ENCODE data around the gene RNU6-1.

The RNU6-1 gene

DNA sequence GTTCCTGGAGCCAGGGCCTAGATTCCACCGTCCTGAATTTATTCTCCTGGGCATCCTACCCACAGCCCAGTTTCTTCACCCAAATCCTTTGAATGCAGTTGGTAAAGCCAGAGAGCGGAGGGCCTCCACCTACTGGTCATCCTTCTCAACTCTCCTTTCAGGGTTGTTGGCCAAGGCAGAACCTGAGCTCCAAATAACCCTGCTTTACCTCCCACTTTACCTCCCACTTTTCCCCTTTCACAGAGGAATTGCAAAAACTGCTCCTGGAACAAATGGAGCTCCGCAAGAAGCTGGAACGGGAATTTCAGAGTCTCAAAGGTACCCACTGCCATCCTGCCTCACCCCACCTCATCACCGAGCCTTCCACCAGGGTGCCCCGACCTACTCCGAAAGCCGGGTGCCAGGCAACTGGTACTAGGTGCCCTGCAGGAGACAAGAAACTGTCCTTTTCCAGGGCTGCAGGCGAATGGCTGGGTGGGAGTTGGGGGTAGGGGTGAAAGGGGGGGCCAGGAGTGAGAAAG is 7.8 kb downstream of the RNU6-1 start:
- H3K4me1 Mint-ChIP-seq = peaks cover 46% of the 10 kb centered on the region
- no peaks in the 10 kb centered on the region for H3K36me3 Mint-ChIP-seq (ENCODE audit: low read depth)
- H3K4me3 Mint-ChIP-seq = peak overlapping the region; percentile 32 to 57 (median 32)
- peaks cover 91% of the 10 kb centered on the region for H3K27me3 Mint-ChIP-seq (ENCODE audit: low read depth)
- no peak overlapping the region for H3K27ac Mint-ChIP-seq
- H3K9me3 Mint-ChIP-seq = no peaks in the 10 kb centered on the region
- TF ChIP-seq, protein P1, sequence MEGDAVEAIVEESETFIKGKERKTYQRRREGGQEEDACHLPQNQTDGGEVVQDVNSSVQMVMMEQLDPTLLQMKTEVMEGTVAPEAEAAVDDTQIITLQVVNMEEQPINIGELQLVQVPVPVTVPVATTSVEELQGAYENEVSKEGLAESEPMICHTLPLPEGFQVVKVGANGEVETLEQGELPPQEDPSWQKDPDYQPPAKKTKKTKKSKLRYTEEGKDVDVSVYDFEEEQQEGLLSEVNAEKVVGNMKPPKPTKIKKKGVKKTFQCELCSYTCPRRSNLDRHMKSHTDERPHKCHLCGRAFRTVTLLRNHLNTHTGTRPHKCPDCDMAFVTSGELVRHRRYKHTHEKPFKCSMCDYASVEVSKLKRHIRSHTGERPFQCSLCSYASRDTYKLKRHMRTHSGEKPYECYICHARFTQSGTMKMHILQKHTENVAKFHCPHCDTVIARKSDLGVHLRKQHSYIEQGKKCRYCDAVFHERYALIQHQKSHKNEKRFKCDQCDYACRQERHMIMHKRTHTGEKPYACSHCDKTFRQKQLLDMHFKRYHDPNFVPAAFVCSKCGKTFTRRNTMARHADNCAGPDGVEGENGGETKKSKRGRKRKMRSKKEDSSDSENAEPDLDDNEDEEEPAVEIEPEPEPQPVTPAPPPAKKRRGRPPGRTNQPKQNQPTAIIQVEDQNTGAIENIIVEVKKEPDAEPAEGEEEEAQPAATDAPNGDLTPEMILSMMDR (IDR thresholded peaks at IDR 0.05; ENCODE audit: unreplicated experiment in 3 of 3) = peak in 2 of 3 experiments; percentile 3 to 25

DNA sequence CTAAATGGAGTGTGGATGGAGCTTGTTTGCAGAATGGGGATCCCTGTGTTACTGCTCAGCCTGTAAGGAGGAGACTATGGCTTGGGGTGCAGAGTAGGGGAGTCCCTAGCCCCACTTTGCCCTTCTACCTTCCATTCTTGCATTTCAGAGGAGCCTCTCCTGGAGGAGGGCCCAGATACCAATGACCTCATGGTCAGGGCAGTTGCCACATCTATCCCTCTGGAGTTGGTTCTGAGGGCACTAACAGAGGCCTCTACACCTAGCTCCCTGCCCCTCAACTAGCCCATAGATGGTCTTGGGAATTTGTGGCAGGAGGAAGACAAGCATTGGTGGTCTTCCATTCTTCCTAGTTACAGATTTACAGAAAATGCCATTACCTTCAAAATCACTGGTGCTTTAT is 8.5 kb downstream of the RNU6-1 start:
- TF ChIP-seq, protein P1 (IDR thresholded peaks at IDR 0.05; ENCODE audit: unreplicated experiment in 3 of 3) = no peak
- H3K27ac Mint-ChIP-seq = no peak overlapping the region
- H3K9me3 Mint-ChIP-seq = no peaks in the 10 kb centered on the region
- H3K4me3 Mint-ChIP-seq = peak overlapping the region in 1 of 3 experiments; percentile 29
- no peaks in the 10 kb centered on the region for H3K36me3 Mint-ChIP-seq (ENCODE audit: low read depth)
- H3K27me3 Mint-ChIP-seq (ENCODE audit: low read depth) = peaks cover 87% of the 10 kb centered on the region
- H3K4me1 Mint-ChIP-seq = peaks cover 43% of the 10 kb centered on the region

DNA sequence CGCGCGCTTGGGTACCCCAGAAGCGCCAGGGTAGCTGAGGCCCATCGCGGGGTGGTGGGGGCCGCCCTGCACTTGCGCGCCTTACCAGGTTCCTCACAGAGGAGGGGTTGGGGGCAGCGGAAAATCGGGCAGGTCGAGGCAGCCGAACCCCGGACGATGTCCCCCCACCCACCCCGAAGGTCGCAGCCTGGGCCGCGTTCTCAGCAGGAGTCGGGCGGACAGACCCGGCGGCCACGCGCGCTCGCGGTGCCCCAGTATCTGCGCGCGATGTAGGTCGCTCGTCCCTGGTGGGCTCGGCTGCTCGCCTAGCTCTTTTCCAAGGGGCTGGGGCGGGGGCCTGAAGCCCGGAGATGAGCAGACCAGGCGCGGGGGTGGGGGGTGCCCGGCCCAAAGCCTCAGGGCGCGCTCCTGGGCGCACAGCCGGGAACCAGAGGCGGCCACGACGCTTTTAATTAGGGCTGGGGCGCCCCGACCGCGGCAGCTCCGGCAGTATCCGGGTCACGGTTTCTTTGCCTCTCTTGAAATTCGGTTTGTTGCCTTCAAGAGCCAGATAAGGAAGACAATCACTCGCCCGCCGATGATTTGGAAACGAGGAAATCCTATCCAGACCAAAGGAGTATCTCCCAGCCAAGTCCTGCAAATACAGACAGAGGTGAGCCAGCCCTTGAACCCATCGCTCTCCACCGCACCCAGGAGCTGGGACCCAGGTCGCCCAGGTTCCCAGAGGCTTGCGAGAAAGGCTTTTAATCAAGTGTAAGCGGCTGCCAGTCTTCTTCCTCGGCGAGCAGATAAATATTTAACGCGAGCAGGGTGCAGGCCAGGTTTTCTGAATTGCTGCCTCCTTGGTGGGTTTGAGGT is 10.0 kb downstream of the RNU6-1 start:
- Mint-ChIP-seq H3K4me3 (peak overlapping the region in 2 of 3 experiments; percentile 42 to 44), H3K36me3 (ENCODE audit: low read depth) (no peaks in the 10 kb centered on the region)
- TF ChIP-seq, protein P1 (IDR thresholded peaks at IDR 0.05; ENCODE audit: unreplicated experiment in 3 of 3) = no peak

DNA sequence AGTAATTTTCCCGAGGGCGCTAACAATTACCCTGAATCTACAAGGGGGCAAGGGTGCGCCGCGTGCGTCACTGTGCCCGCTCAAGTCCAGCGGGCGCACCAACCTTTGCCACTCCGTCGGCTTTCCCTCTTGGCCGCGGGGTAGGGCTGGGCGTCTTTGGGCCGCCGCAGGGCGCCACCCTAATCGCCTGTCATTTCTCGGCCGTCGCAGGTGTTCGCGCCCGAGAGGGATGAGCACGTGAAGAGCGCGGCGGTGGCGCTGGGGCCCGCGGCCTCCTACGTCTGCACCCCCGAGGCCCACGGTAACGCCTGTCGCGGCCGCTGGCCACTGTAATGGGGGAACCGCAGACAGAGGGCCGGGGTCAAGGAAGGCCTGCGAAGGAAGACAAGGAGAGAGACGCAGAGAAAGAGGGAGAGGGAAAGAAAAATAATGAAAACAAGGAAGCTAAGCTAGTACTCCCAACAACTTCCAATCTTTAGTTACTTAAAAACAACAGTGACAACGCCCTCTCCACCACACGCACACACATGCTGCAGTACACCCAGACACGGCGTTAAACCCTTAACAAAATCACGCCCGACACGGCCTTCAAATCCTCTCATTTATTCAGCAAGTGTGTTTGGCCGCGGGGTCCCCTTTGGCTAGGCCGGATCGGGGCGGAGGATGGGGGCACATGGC is 10.7 kb downstream of the RNU6-1 start:
- Mint-ChIP-seq H3K9me3 (peaks cover 2% of the 10 kb centered on the region), H3K4me3 (peak overlapping the region; percentile 44 to 56 (median 56)), H3K4me1 (peaks cover 41% of the 10 kb centered on the region), H3K36me3 (ENCODE audit: low read depth) (no peaks in the 10 kb centered on the region), H3K27ac (no peak overlapping the region), H3K27me3 (ENCODE audit: low read depth) (peaks cover 87% of the 10 kb centered on the region)
- TF ChIP-seq, protein P1 (IDR thresholded peaks at IDR 0.05; ENCODE audit: unreplicated experiment in 3 of 3) = no peak

More for the DNA sequence above, 10.0 kb downstream of the RNU6-1 start:
- Mint-ChIP-seq H3K9me3 (peaks cover 2% of the 10 kb centered on the region), H3K4me1 (peaks cover 41% of the 10 kb centered on the region), H3K27me3 (ENCODE audit: low read depth) (peaks cover 87% of the 10 kb centered on the region), H3K27ac (no peak overlapping the region)

DNA sequence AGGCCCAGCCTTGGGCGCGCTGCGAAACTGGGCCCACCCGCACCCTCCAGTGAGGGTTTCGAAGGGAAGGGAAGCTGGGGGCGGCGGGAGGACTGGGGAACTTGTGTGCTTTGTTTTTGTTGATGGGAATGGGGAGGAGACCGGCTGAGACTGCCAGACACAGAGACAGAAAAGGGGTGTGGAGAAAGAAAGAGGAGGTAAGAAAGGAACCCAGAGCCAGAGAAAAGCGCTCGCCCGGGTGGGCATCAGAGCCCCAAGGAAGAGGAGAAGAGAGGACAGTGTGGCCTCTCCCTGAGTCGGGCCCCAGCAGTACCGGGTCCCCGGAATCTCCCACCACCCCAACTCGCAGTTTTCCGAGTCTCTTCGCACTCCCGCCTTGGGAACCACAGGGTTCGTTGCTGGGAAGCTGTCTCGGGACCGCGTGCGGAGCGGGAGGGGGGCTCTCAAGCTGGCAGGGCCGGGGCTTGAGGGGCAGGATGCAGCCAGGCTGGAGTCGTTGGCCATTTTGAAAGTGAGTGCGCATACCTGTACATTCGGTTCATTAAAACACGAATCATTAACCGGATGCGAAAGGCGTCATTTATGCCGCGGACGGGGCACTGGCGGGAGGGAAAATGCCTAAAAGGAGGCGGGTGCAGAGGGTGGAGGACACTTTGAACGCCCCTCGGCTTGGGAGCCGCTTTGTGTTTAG is 11.4 kb downstream of the RNU6-1 start:
- TF ChIP-seq, protein P1 (IDR thresholded peaks at IDR 0.05; ENCODE audit: unreplicated experiment in 3 of 3) = no peak
- H3K4me1 Mint-ChIP-seq = peaks cover 43% of the 10 kb centered on the region
- peaks cover 2% of the 10 kb centered on the region for H3K9me3 Mint-ChIP-seq
- H3K36me3 Mint-ChIP-seq (ENCODE audit: low read depth) = no peaks in the 10 kb centered on the region
- no peak overlapping the region for H3K27ac Mint-ChIP-seq
- H3K4me3 Mint-ChIP-seq = peak overlapping the region; percentile 44 to 57 (median 53)
- peaks cover 87% of the 10 kb centered on the region for H3K27me3 Mint-ChIP-seq (ENCODE audit: low read depth)
